ENCODE results near the gene SPO11.

- TF ChIP-seq CTCF (IDR thresholded peaks at IDR 0.05) (no peak), POLR2A (IDR thresholded peaks at IDR 0.05) (no peak), POLR2AphosphoS5 (IDR thresholded peaks at IDR 0.05) (no peak), EP300 (IDR thresholded peaks at IDR 0.05) (no peak)
Measured at GRCh38 chr20:57317316-57317788, 12.3 kb upstream of the SPO11 start.
